ENCODE results near the gene HDAC4. TPM values are rescaled to one million over a fixed set of nuclear protein-coding genes. Genes with fewer than 3 reads are reported as not detected.
A peak's percentile ranks its signal among the peaks of the same experiment; 100 is the strongest.

HDAC4 gene
- total RNA-seq, 1 experiment from 2014 or later = 32.0 TPM

- no peaks in the 10 kb centered on the region for H3K9me3 ChIP-seq (ENCODE audit: control insufficient read depth, low read depth, low read length)
- no CpG with 5 or more reads among the region's 1 CpG for WGBS (ENCODE audit: extremely low coverage, insufficient read length, low lambda C conversion rate)
- H3K23me2 ChIP-seq (ENCODE audit: insufficient read length, low read depth, low read length, poor library complexity, severe bottlenecking) = no peaks in the 10 kb centered on the region
- H4K20me1 ChIP-seq (ENCODE audit: control insufficient read depth, insufficient read depth, insufficient read length) = no peaks in the 10 kb centered on the region
- H3K79me1 ChIP-seq (ENCODE audit: insufficient read depth, low read depth, low read length, poor library complexity, severe bottlenecking) = peaks cover 1% of the 10 kb centered on the region
- Mint-ChIP-seq H3K4me3 (no peak overlapping the region), H3K36me3 (ENCODE audit: insufficient read depth in 1 of 3, low read depth in 3 of 3) (peaks cover 3 to 5% (median 3%) of the 10 kb centered on the region in 3 experiments; a peak in 6 of 7 replicates), H3K27ac (peak overlapping the region in 1 of 3 experiments; percentile 56; a peak in 1 of 7 replicates), H3K4me1 (peaks cover 41 to 42% of the 10 kb centered on the region in 2 experiments), H3K9me3 (no peaks in the 10 kb centered on the region; a peak in 1 of 5 replicates), H3K27me3 (ENCODE audit: low read depth) (no peaks in the 10 kb centered on the region; the same call in 1 of the 2 replicates)
- no peak overlapping the region for H4K5ac ChIP-seq (ENCODE audit: insufficient read length, low read depth, low read length)
- H2BK20ac ChIP-seq (ENCODE audit: low read depth, low read length, poor library complexity, severe bottlenecking) = no peak overlapping the region
- no peak overlapping the region for H3K23ac ChIP-seq (ENCODE audit: insufficient read length, low read depth, low read length)
- H3K9ac ChIP-seq (ENCODE audit: extremely low read depth, insufficient read length, low read length) = no peak overlapping the region
- H3K4me1 ChIP-seq (ENCODE audit: insufficient read depth, low read length) = no peaks in the 10 kb centered on the region; the same call in 1 of the 2 replicates
- H2BK120ac ChIP-seq (ENCODE audit: low read depth, low read length, poor library complexity, severe bottlenecking) = no peak overlapping the region
- no peak overlapping the region for H3K56ac ChIP-seq (ENCODE audit: insufficient read length, low read depth, low read length)
- no peak overlapping the region for H4K91ac ChIP-seq (ENCODE audit: insufficient read length, low read depth, low read length)
- H3K4ac ChIP-seq (ENCODE audit: low read depth, low read length) = no peak overlapping the region
- H4K8ac ChIP-seq (replicated peaks; ENCODE audit: insufficient read length, low read depth, low read length) = no peak overlapping the region
- no peak for DNase-seq
- H3K14ac ChIP-seq (ENCODE audit: insufficient read depth, low read length) = no peak overlapping the region
- peaks cover 38% of the 10 kb centered on the region; the same call in 1 of the 2 replicates for H3K79me2 ChIP-seq (ENCODE audit: insufficient read depth, low read length)
- no peak overlapping the region for H2BK15ac ChIP-seq (ENCODE audit: low read depth, low read length)
- H3T11ph ChIP-seq (ENCODE audit: low read length) = no peak overlapping the region
- H2BK12ac ChIP-seq (ENCODE audit: insufficient read length, low read depth, low read length) = no peak overlapping the region
- no peak overlapping the region for H3K27ac ChIP-seq (ENCODE audit: insufficient read length, low read depth, low read length)
- H3K27me3 ChIP-seq (ENCODE audit: insufficient read depth, low read length) = no peaks in the 10 kb centered on the region
- H3K18ac ChIP-seq (ENCODE audit: insufficient read length, low read depth, low read length) = no peak overlapping the region
- H2AK5ac ChIP-seq (ENCODE audit: insufficient read length, low read length) = no peak overlapping the region
- H3K4me2 ChIP-seq (ENCODE audit: insufficient read depth, insufficient read length, low read length) = no peak overlapping the region
- TF ChIP-seq CTCF (conservative IDR thresholded peaks at IDR 0.05) = no peak
- no peak overlapping the region for H2BK5ac ChIP-seq (ENCODE audit: insufficient read length, low read length)
- no peak overlapping the region for H2AFZ ChIP-seq (ENCODE audit: low read length)
Measured at GRCh38 chr2:239394978-239395377, 5.8 kb downstream of the HDAC4 start.
